Measurements from ENCODE around the gene TSSK3. TPM values are rescaled to one million over a fixed set of nuclear protein-coding genes. Genes with fewer than 3 reads are reported as not detected.

TSSK3 gene
- polyA plus RNA-seq, 1 donor (not counting 4 experiments of a cell fraction or from before 2014, with no cell fraction given): 0.14 TPM

DNA sequence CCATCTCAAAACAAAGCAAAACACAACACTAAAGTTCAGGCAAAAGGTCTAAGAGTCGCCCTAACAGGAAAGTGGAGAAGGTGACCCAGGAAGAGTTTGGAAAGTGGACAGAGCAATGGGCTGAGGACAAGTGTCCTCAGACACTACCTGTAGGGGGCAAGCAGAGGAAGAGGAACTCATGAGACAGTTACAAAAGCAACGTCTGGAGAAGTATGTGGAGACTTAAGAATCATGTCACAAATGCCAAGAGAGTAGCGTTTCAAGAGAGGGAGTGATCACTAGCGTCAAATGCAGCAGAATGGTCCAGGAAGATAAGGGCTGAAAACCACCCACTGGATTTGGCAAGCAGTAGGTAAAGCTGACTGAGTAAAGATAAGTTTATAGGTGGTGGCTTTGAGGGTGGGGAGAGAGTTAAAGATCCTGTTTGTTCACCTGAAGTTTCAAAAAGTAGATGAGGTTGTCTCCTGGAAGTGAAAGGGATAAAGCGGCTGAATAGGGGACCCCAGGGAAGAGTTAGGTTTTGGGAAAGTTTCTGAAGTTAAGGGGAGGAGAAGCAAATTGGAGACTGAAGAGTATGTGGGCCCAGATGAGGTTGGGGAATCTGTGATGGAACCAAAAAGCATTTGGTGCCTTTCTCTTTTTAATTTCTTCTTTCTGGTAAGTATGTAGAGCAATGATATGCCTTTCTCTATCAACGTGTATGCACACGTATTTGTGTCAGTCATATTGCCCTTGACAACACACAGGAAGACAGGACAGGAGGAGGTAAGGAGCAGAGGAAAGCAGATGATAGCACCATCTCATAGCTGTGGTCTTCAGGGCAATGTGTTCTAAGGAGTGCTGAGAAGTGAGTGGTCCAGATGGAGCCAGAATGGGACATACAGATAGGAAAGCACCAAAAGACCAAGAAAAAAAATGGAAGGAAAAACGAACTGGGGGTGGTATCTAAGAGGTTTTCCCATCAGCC is 28.8 kb downstream of the TSSK3 start:
- H3K4me1 ChIP-seq (ENCODE audit: control insufficient read depth, extremely low read depth, insufficient read depth, low read length): peaks cover 9% of the 10 kb centered on the region
- DNase-seq (ENCODE audit: low read depth, low spot score): no peak
- H3K27ac ChIP-seq (ENCODE audit: control insufficient read depth, insufficient read depth, low read length): no peak overlapping the region
- TF ChIP-seq EZH2 (IDR thresholded peaks at IDR 0.05; ENCODE audit: low read length): no peak
- TF ChIP-seq, protein P1, sequence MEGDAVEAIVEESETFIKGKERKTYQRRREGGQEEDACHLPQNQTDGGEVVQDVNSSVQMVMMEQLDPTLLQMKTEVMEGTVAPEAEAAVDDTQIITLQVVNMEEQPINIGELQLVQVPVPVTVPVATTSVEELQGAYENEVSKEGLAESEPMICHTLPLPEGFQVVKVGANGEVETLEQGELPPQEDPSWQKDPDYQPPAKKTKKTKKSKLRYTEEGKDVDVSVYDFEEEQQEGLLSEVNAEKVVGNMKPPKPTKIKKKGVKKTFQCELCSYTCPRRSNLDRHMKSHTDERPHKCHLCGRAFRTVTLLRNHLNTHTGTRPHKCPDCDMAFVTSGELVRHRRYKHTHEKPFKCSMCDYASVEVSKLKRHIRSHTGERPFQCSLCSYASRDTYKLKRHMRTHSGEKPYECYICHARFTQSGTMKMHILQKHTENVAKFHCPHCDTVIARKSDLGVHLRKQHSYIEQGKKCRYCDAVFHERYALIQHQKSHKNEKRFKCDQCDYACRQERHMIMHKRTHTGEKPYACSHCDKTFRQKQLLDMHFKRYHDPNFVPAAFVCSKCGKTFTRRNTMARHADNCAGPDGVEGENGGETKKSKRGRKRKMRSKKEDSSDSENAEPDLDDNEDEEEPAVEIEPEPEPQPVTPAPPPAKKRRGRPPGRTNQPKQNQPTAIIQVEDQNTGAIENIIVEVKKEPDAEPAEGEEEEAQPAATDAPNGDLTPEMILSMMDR (optimal IDR thresholded peaks at IDR 0.05 in 1 of 3, IDR thresholded peaks at IDR 0.05 in 1 of 3, conservative IDR thresholded peaks at IDR 0.05 in 1 of 3; ENCODE audit: extremely low read depth in 1 of 3, insufficient read depth in 2 of 3, low read length in 3 of 3): no peak
- H3K9me3 ChIP-seq (ENCODE audit: control insufficient read depth, low read depth, low read length): no peaks in the 10 kb centered on the region
- H3K9me1 ChIP-seq (ENCODE audit: control insufficient read depth, extremely low read depth, insufficient read depth, low read length): no peaks in the 10 kb centered on the region
- H3K4me2 ChIP-seq (ENCODE audit: control insufficient read depth, extremely low read depth, insufficient read depth, low read depth, low read length): no peak overlapping the region
- H3K27me3 ChIP-seq (ENCODE audit: control insufficient read depth, extremely low read depth, insufficient read depth, low read length): no peaks in the 10 kb centered on the region
- no peaks in the 10 kb centered on the region for H4K20me1 ChIP-seq (ENCODE audit: control insufficient read depth, extremely low read depth, insufficient read depth, low read length)
- H3K36me3 ChIP-seq (ENCODE audit: control insufficient read depth in 2 of 2, extremely low read depth in 1 of 2, insufficient read depth in 2 of 2, low read length in 2 of 2): peaks cover 20 to 26% of the 10 kb centered on the region in 2 experiments
- H3K9ac ChIP-seq (ENCODE audit: control insufficient read depth, extremely low read depth, insufficient read depth, low read length): no peak overlapping the region
- H3K79me2 ChIP-seq (ENCODE audit: control insufficient read depth, insufficient read depth, low read length): peaks cover 27% of the 10 kb centered on the region
- H3K4me3 ChIP-seq (ENCODE audit: control insufficient read depth in 2 of 3, extremely low read depth in 1 of 3, insufficient read depth in 2 of 3, low read depth in 1 of 3, low read length in 3 of 3): no peak overlapping the region
- no peak overlapping the region for H2AFZ ChIP-seq (ENCODE audit: control insufficient read depth, low read length)
- no peak for FAIRE-seq
- dilution Hi-C loops (cut with MboI; ENCODE audit: extremely low pct_ligation_motif_present, low sequenced_read_pairs): no loop called here

DNA sequence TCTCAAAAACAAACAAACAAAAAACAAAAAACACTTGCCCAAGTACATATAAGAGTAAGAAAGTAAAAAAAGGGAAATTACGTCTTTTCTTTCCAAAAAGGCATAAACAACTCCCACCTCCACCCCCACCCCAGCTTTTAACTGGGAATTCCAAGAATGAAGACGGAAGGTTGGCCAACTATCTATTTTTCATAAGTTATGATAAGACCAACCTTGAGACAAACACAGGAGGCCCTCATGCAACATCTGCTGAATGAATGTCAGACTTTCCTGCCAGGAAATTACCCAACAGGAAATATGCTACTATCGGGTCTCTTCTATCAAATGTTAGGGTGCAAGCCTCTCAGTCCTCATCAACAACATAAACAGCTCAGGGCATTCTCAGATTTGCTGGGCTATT is 30.0 kb downstream of the TSSK3 start:
- no peak for DNase-seq (ENCODE audit: low read depth, low spot score)
- Histone ChIP-seq H3K27ac (ENCODE audit: control insufficient read depth, insufficient read depth, low read length) (no peak overlapping the region), H3K9ac (ENCODE audit: control insufficient read depth, extremely low read depth, insufficient read depth, low read length) (no peak overlapping the region), H3K4me3 (ENCODE audit: control insufficient read depth in 2 of 3, extremely low read depth in 1 of 3, insufficient read depth in 2 of 3, low read depth in 1 of 3, low read length in 3 of 3) (no peak overlapping the region), H2AFZ (ENCODE audit: control insufficient read depth, low read length) (no peak overlapping the region), H3K36me3 (ENCODE audit: control insufficient read depth in 2 of 2, extremely low read depth in 1 of 2, insufficient read depth in 2 of 2, low read length in 2 of 2) (peaks cover 17 to 26% of the 10 kb centered on the region in 2 experiments), H4K20me1 (ENCODE audit: control insufficient read depth, extremely low read depth, insufficient read depth, low read length) (no peaks in the 10 kb centered on the region), H3K4me2 (ENCODE audit: control insufficient read depth, extremely low read depth, insufficient read depth, low read depth, low read length) (no peak overlapping the region), H3K27me3 (ENCODE audit: control insufficient read depth, extremely low read depth, insufficient read depth, low read length) (no peaks in the 10 kb centered on the region), H3K9me1 (ENCODE audit: control insufficient read depth, extremely low read depth, insufficient read depth, low read length) (no peaks in the 10 kb centered on the region), H3K79me2 (ENCODE audit: control insufficient read depth, insufficient read depth, low read length) (peaks cover 27% of the 10 kb centered on the region), H3K9me3 (ENCODE audit: control insufficient read depth, low read depth, low read length) (no peaks in the 10 kb centered on the region), H3K4me1 (ENCODE audit: control insufficient read depth, extremely low read depth, insufficient read depth, low read length) (peaks cover 9% of the 10 kb centered on the region)
- FAIRE-seq: no peak
- no peak for TF ChIP-seq EZH2 (IDR thresholded peaks at IDR 0.05; ENCODE audit: low read length)
- TF ChIP-seq, protein P1 (optimal IDR thresholded peaks at IDR 0.05 in 1 of 3, IDR thresholded peaks at IDR 0.05 in 1 of 3, conservative IDR thresholded peaks at IDR 0.05 in 1 of 3; ENCODE audit: extremely low read depth in 1 of 3, insufficient read depth in 2 of 3, low read length in 3 of 3): no peak
- dilution Hi-C loops (cut with MboI; ENCODE audit: extremely low pct_ligation_motif_present, low sequenced_read_pairs): no loop called here

All from keratinocyte (primary cell).